ENCODE results near the gene LBR. TPM values are rescaled to one million over a fixed set of nuclear protein-coding genes. Genes with fewer than 3 reads are reported as not detected.

The LBR gene
- total RNA-seq, 1 experiment from 2014 or later = 106 TPM

GRCh38 chr1:225366018-225366417 lies 61.8 kb downstream of the LBR start:
- Mint-ChIP-seq H3K27ac (ENCODE audit: low read depth, unreplicated experiment) (no peak overlapping the region), H3K36me3 (ENCODE audit: insufficient read depth, unreplicated experiment) (no peaks in the 10 kb centered on the region), H3K27me3 (ENCODE audit: insufficient read depth, unreplicated experiment) (no peaks in the 10 kb centered on the region), H3K4me1 (ENCODE audit: insufficient read depth, unreplicated experiment) (no peaks in the 10 kb centered on the region), H3K4me3 (ENCODE audit: unreplicated experiment) (no peak overlapping the region), H3K9me3 (ENCODE audit: unreplicated experiment) (no peaks in the 10 kb centered on the region)
- no peak for DNase-seq (ENCODE audit: unreplicated experiment)
- TF ChIP-seq CTCF (IDR thresholded peaks at IDR 0.05; ENCODE audit: unreplicated experiment) = no peak
- intact Hi-C loops (cut with micrococcal nuclease) = no loop called here
- no TSS peak for BruUV-seq (replicated peaks)
- ChIA-PET CTCF (interaction anchor here (0.6 to 0.9 kb wide), 2 partner anchors 9 to 445 kb away, joined by 3 to 4 read pairs; no protein-coding TSS in a partner anchor), POLR2A (no interaction called here)

- Mint-ChIP-seq H3K27me3 (ENCODE audit: insufficient read depth, unreplicated experiment) (no peaks in the 10 kb centered on the region), H3K4me1 (ENCODE audit: insufficient read depth, unreplicated experiment) (no peaks in the 10 kb centered on the region), H3K27ac (ENCODE audit: low read depth, unreplicated experiment) (no peak overlapping the region), H3K9me3 (ENCODE audit: unreplicated experiment) (no peaks in the 10 kb centered on the region), H3K4me3 (ENCODE audit: unreplicated experiment) (no peak overlapping the region), H3K36me3 (ENCODE audit: insufficient read depth, unreplicated experiment) (no peaks in the 10 kb centered on the region)
- POLR2A ChIA-PET = interaction anchor here (0.9 to 1.4 kb wide), 5 partner anchors 10 to 62 kb away, joined by 4 to 8 read pairs (median 4); no protein-coding TSS in a partner anchor
- intact Hi-C loops (cut with micrococcal nuclease) = no loop called here
- DNase-seq (ENCODE audit: unreplicated experiment) = no peak
- BruUV-seq (replicated peaks) = no TSS peak
- CTCF ChIA-PET = interaction anchor here (2.0 kb wide), 1 partner anchor 45 kb away, joined by 13 read pairs; no protein-coding TSS in a partner anchor
- no peak for TF ChIP-seq CTCF (IDR thresholded peaks at IDR 0.05; ENCODE audit: unreplicated experiment)
Observed at GRCh38 chr1:225364439-225364838, 63.4 kb downstream of the LBR start.

- CTCF ChIA-PET = interaction anchor here (0.6 kb wide), 1 partner anchor 946 kb away, joined by 4 read pairs; the partner anchor contains the start of gene LIN9
- no peaks in the 10 kb centered on the region for H3K4me1 Mint-ChIP-seq (ENCODE audit: insufficient read depth, unreplicated experiment)
- H3K4me3 Mint-ChIP-seq (ENCODE audit: unreplicated experiment) = no peak overlapping the region
- TF ChIP-seq CTCF (IDR thresholded peaks at IDR 0.05; ENCODE audit: unreplicated experiment) = no peak
- H3K27ac Mint-ChIP-seq (ENCODE audit: low read depth, unreplicated experiment) = no peak overlapping the region
- no TSS peak for BruUV-seq (replicated peaks)
- H3K27me3 Mint-ChIP-seq (ENCODE audit: insufficient read depth, unreplicated experiment) = no peaks in the 10 kb centered on the region
- H3K36me3 Mint-ChIP-seq (ENCODE audit: insufficient read depth, unreplicated experiment) = no peaks in the 10 kb centered on the region
- no peaks in the 10 kb centered on the region for H3K9me3 Mint-ChIP-seq (ENCODE audit: unreplicated experiment)
- intact Hi-C loops (cut with micrococcal nuclease) = no loop called here
- DNase-seq (ENCODE audit: unreplicated experiment) = no peak
- POLR2A ChIA-PET = interaction anchor here (0.5 kb wide), 1 partner anchor 14 kb away, joined by 5 read pairs; no protein-coding TSS in a partner anchor
Observed at GRCh38 chr1:225362805-225363204, 65.0 kb downstream of the LBR start.

- BruUV-seq (replicated peaks) = no TSS peak
- H3K27me3 Mint-ChIP-seq (ENCODE audit: insufficient read depth, unreplicated experiment) = no peaks in the 10 kb centered on the region
- CTCF ChIA-PET = no interaction called here
- POLR2A ChIA-PET = interaction anchor here (0.6 to 1.4 kb wide), 2 partner anchors 42 to 1165 kb away, joined by 3 to 4 read pairs; no protein-coding TSS in a partner anchor
- H3K4me1 Mint-ChIP-seq (ENCODE audit: insufficient read depth, unreplicated experiment) = no peaks in the 10 kb centered on the region
- no peak for DNase-seq (ENCODE audit: unreplicated experiment)
- intact Hi-C loops (cut with micrococcal nuclease) = no loop called here
- no peak overlapping the region for H3K4me3 Mint-ChIP-seq (ENCODE audit: unreplicated experiment)
- H3K9me3 Mint-ChIP-seq (ENCODE audit: unreplicated experiment) = no peaks in the 10 kb centered on the region
- no peaks in the 10 kb centered on the region for H3K36me3 Mint-ChIP-seq (ENCODE audit: insufficient read depth, unreplicated experiment)
- TF ChIP-seq CTCF (IDR thresholded peaks at IDR 0.05; ENCODE audit: unreplicated experiment) = no peak
- H3K27ac Mint-ChIP-seq (ENCODE audit: low read depth, unreplicated experiment) = no peak overlapping the region
Observed at GRCh38 chr1:225361176-225361575, 66.7 kb downstream of the LBR start.

All from MCF 10A (cell line).